Fibroblast of skin of scalp (primary cell): ENCODE results near the gene PDSS2.

Experiments used
- DNase-seq: peaks from one replicate; pipeline ENCODE4 v3.0.0-alpha.2; 2013

Gene PDSS2

DNA sequence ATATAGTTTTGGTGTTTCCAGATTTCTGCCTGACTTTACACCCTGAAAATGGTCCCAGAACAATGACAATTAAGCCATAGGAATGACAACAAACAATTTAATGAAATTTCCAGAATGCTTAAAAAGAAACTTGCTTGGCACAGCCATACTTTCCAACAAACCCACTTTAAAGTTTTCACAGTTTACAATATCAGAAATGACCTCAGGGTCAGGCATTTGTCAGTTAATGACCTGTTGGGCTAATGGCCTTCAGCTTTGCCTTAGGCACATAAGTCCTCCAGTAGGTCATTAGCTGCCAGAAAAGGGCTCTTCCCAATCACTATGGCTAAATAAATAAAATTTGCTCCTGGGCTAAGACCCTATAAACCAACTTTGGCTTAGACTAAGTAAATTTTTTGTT is 199.4 kb downstream of the PDSS2 start:
- no peak for DNase-seq

DNA sequence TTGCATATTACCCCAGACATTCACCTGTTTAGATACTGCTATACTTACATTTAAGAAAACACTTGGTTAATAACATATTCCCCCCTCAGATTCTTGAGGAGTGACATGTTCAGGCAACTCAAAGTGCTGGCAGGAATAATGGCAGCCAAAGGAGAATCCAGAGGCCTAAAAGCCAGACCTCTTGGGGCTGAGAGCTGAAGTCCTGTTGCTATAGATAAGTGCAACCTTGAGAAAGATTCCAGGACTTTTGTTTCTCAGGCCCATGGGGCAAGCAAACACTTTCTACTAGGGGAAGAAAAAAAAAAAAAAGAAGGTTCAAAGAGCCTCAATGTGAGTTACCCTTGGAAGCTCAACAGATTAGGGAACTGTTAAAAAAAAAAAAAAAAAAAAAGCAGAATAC is 211.2 kb downstream of the PDSS2 start:
- no peak for DNase-seq

DNA sequence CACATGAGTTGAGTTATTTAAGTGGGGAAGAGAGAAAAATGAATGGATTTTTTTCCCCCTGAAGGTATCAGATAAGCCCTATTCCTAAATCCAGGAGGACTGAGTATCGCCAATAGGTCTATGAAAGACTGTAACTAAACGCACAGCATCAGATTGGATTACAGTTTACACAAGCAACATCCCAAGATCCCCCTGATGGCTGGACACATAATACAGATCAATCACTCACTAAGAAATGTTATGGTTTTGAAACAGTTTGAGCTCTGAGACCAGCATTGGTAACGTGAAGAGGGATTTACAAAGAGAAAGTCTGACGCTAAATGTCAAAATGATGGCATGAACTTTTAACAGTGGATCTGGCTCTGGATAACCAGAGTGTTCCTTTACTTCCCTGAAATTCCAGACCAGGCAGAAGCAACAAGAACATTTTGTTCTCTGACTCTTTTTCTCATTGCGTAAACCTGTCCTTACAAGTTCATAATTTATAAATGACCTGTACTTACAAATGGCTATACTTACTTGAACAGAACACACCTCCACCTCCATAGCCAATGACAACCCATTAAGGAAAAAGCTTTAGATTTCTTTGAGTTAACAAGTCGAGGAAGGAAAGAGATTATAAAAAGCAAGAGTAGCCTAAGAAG is 212.3 kb downstream of the PDSS2 start:
- DNase-seq, result no peak

- no peak for DNase-seq
These were observed 213.0 kb downstream of the PDSS2 start for GRCh38 chr6:107246249-107246971.

GRCh38 chr6:107244742-107245480 is 214.5 kb downstream of the PDSS2 start:
- DNase-seq, result no peak

DNA sequence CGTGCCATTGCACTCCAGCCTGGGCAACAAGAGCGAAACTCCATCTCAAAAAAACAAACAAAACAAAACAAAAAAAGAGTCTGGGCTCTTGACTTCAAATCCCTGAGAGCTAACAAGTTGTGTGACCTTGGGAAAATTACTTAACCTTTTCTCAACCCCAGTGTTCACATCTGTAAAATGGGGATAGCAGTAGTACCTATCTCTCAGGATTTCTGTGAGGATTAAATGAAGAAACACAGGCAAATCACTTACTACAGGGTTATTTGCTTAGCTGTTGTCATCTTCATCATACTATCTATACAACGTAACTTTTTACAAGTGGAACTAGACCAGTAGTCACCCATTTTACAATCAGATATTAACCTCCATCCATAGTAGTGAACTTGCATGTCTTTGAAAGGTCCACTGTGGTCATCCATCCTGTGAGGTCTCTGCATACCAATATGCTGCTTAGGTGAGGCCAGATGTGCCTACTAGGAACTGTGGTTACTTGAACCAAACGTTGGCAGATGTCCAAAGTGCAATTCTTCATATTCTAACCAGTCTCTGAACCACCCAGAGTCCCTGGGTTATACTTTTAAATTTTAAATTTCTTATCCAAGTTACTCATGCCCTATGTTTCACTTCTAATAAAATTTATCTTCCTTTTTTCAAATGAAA is 215.2 kb downstream of the PDSS2 start:
- peak; percentile 7 for DNase-seq

GRCh38 chr6:107243471-107243870 is 215.9 kb downstream of the PDSS2 start:
- DNase-seq, result no peak

GRCh38 chr6:107237992-107238660 is 221.2 kb downstream of the PDSS2 start:
- no peak for DNase-seq

GRCh38 chr6:107235511-107235910 is 223.9 kb downstream of the PDSS2 start:
- no peak for DNase-seq

DNA sequence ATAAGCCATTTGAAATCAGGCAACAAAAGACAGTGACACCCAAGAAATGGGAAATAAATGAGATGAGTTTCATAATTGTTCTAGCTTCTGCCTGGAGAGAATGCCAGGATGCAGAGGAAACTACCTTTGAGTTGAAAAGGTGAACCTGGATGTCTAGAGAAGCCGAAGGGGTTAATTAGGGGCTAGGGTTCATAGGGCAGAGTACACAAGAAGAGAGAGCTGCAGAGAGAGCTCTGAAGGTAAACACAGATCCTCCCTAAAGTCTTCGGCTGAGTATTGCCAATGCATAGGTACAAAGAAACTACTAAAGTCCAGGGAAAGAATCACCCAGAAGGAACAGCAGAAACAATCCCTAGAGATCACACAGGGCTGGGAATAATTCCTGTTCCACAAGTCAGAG is 224.4 kb downstream of the PDSS2 start:
- DNase-seq, result no peak

DNA sequence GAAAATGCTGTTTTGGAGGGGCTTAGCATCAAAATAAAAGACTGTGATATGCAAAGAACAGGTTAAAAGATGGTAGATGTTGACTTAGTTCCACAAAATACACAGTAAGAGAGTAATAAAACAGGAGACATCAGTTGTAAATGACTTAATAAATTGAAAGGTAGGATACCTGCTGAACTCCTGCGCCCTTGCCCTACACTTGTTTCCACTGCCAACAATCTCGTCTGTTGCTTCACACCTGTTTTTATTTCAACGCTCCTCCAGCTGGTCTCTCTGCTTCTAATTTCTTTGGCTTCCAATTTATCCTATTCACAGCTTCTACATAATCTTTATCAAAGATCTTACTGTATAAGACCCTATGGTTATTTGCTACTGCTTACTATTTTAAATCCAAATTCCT is 228.1 kb downstream of the PDSS2 start:
- DNase-seq, result no peak

DNA sequence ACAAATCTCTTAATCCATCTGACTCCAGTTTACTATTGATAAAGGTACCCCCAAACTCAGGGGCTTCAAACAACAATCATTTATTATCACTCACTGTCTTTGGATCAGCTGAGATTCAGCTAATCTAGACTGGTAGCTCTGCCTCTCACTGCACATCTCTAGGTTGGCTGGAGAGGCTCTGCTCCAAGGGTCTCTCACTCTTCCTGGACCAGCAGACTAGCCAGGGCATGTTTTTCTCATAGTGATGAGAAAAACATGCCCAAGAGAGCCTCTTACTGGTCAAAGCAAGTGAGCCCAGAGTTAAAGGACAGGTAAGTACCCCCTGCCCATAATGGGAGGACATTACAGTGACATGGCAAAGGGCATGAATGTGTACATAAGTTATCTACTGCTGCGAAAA is 228.9 kb downstream of the PDSS2 start:
- no peak for DNase-seq

GRCh38 chr6:107230024-107230423 is 229.3 kb downstream of the PDSS2 start:
- no peak for DNase-seq

DNA sequence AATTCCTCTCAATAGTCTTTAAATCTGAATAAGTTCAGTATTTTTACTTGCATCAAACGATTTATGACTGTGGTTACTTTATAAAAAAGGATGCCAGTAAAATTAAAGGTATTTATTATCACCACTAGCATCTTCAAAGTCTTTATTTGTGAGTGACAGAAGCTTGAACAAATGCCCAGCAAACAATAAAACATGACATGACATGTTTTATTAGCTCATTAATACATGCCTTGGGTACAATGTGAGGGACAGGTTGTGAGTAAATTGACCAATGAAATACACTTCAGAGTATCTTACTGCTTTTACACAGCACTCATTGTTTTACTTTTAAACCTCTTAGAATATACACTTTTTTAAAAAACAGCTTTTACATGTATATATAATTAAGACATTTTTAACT is 230.6 kb downstream of the PDSS2 start:
- no peak for DNase-seq

- no peak for DNase-seq
These were observed 237.8 kb downstream of the PDSS2 start for GRCh38 chr6:107221519-107221918.

GRCh38 chr6:107219851-107220250 is 239.5 kb downstream of the PDSS2 start:
- DNase-seq, result no peak

GRCh38 chr6:107218142-107218541 is 241.2 kb downstream of the PDSS2 start:
- DNase-seq, result no peak

DNA sequence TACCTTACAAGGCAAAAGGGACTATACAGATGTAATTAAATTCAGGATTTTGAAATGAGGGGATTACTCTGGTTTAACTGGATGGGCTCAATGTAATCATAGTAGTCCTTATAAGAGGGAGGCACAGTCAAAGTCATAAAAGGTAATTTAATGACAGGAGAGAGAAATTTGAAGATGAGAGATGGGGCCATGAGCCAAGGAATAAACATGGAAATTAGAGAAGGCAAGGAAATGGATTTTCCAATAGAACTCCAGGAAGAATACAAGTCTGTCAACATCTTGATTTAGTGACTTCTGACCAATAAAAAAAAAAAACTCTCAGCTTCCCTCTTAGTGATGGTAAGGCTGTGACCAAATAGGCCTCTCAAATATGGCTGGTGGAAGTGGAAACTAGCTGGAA is 242.1 kb downstream of the PDSS2 start:
- DNase-seq, result no peak

DNA sequence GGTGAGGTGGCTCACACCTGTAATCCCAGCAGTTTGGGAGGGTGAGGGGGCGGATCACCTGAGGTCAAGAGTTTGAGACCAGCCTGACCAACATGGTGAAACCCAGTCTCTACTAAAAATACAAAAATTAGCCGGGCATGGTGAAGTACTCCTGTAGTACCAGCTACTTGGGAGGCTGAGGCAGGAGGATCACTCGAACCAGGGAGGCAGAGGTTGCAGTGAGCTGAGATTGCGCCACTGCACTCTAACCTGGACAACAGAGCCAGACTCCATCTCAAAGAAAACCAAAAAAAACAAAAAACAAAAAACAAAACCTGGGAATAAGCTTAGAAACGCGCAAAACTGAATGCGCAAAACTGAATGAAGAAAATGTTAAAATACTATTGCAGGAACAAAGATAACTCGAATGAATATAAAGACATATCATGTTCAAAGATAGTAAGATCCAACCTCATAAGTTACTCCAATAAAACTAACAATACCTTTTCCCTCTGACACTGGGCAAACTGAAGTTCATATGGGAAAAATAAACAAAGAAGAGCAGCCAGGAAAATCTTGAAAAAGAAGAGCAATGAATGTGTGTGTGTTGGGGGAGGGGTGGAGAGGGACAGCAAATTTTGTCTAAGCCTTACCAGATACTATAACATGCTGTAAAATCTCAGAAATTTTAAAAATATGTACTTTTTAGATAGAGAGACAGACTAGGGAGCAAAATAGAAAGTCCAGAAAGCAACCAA is 243.0 kb downstream of the PDSS2 start:
- no peak for DNase-seq

GRCh38 chr6:107215334-107215733 is 244.0 kb downstream of the PDSS2 start:
- DNase-seq, result no peak

- DNase-seq, result no peak
These were observed 244.7 kb downstream of the PDSS2 start for GRCh38 chr6:107214655-107215054.
